ENCODE results near the gene CBLB. TPM values are rescaled to one million over a fixed set of nuclear protein-coding genes. Genes with fewer than 3 reads are reported as not detected.

The CBLB gene
- total and polyA plus RNA-seq, 2 experiments from 2014 or later: 20.5 to 47.7 TPM

GRCh38 chr3:105719791-105720190 lies 149.0 kb downstream of the CBLB start:
- Mint-ChIP-seq H3K27ac (no peak overlapping the region), H3K9me3 (no peaks in the 10 kb centered on the region), H3K36me3 (ENCODE audit: low read depth) (peaks cover 14% of the 10 kb centered on the region; the same call in 2 of the 3 replicates), H3K4me3 (no peak overlapping the region), H3K4me1 (peaks cover 4% of the 10 kb centered on the region; the same call in 1 of the 3 replicates), H3K27me3 (ENCODE audit: insufficient read depth, low read depth, poor library complexity) (peaks cover 2% of the 10 kb centered on the region)
- no peak overlapping the region for H3K4me3 ChIP-seq
- no peaks in the 10 kb centered on the region for H3K9me2 ChIP-seq (ENCODE audit: insufficient read depth)
- no peak overlapping the region for H2AFZ ChIP-seq
- no peaks in the 10 kb centered on the region for H3F3A ChIP-seq (replicated peaks; ENCODE audit: low read depth)
- ATAC-seq (no peak), DNase-seq (ENCODE audit: low spot score) (no peak)
- peaks cover 5% of the 10 kb centered on the region for H3K4me1 ChIP-seq (ENCODE audit: insufficient read depth)
- no peak overlapping the region for H3K4me2 ChIP-seq
- H3K27me3 ChIP-seq (ENCODE audit: insufficient read depth): no peaks in the 10 kb centered on the region
- H4K20me1 ChIP-seq (replicated peaks; ENCODE audit: insufficient read depth): no peaks in the 10 kb centered on the region
- no peaks in the 10 kb centered on the region for H3K36me3 ChIP-seq (ENCODE audit: insufficient read depth)
- TF ChIP-seq CREB1 (CRISPR knock-in tag; IDR thresholded peaks at IDR 0.05; ENCODE audit: low read depth) (no peak), ZNF114 (CRISPR knock-in tag; IDR thresholded peaks at IDR 0.05) (no peak), STAT1 (IDR thresholded peaks at IDR 0.05; ENCODE audit: unreplicated experiment) (no peak), CTCF (conservative IDR thresholded peaks at IDR 0.05; ENCODE audit: low read depth in 2 of 2) (no peak)
- TF ChIP-seq, protein P1, sequence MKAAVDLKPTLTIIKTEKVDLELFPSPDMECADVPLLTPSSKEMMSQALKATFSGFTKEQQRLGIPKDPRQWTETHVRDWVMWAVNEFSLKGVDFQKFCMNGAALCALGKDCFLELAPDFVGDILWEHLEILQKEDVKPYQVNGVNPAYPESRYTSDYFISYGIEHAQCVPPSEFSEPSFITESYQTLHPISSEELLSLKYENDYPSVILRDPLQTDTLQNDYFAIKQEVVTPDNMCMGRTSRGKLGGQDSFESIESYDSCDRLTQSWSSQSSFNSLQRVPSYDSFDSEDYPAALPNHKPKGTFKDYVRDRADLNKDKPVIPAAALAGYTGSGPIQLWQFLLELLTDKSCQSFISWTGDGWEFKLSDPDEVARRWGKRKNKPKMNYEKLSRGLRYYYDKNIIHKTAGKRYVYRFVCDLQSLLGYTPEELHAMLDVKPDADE (IDR thresholded peaks at IDR 0.05): no peak
- no peaks in the 10 kb centered on the region for H3K79me2 ChIP-seq (replicated peaks; ENCODE audit: insufficient read depth)
- no peak overlapping the region for H3K27ac ChIP-seq (ENCODE audit: low read depth)

DNA sequence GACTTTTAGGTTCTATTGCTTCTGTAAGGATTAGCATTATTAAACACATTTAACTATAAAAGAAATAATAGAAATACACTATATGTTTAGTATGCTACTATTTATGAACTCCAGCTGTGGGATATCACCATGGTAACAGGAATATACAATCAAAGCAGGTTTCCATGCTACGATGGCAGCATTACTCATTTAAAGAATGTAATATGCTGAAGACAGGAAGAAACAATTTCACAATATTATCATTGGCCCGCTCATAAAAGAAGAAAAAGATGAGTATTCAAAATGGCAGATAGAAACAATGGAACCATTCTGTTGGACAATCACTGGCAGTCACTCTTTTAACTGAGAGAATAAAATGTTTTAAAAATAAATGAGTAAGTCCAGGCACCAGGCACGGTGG lies 153.4 kb downstream of the CBLB start:
- peaks cover 5% of the 10 kb centered on the region; the same call in 1 of the 3 replicates for H3K4me1 Mint-ChIP-seq
- H3K27ac Mint-ChIP-seq: no peak overlapping the region
- TF ChIP-seq REST (IDR thresholded peaks at IDR 0.05; ENCODE audit: unreplicated experiment): no peak
- TF ChIP-seq NANOG (IDR thresholded peaks at IDR 0.05; ENCODE audit: borderline replicate concordance): no peak
- TF ChIP-seq STAT1 (IDR thresholded peaks at IDR 0.05; ENCODE audit: unreplicated experiment): no peak
- TF ChIP-seq EZH2phosphoT487 (IDR thresholded peaks at IDR 0.05; ENCODE audit: unreplicated experiment): no peak
- TF ChIP-seq POLR2AphosphoS5 (IDR thresholded peaks at IDR 0.05; ENCODE audit: low read depth): no peak
- TF ChIP-seq CREB1 (CRISPR knock-in tag; IDR thresholded peaks at IDR 0.05; ENCODE audit: low read depth): no peak
- TF ChIP-seq CTCF (conservative IDR thresholded peaks at IDR 0.05; ENCODE audit: low read depth in 2 of 2): no peak

More for the DNA sequence above, 153.4 kb downstream of the CBLB start:
- Mint-ChIP-seq H3K27me3 (ENCODE audit: insufficient read depth, low read depth, poor library complexity) (peaks cover 2% of the 10 kb centered on the region), H3K4me3 (no peak overlapping the region), H3K9me3 (peaks cover 4% of the 10 kb centered on the region; the same call in 1 of the 3 replicates), H3K36me3 (ENCODE audit: low read depth) (peaks cover 30% of the 10 kb centered on the region)
- Histone ChIP-seq H3K79me2 (replicated peaks; ENCODE audit: insufficient read depth) (no peaks in the 10 kb centered on the region), H4K20me1 (replicated peaks; ENCODE audit: insufficient read depth) (no peaks in the 10 kb centered on the region), H3K4me2 (peak overlapping the region; percentile 29; the same call in 1 of the 2 replicates), H3K27ac (ENCODE audit: low read depth) (peak overlapping the region; percentile 28; the same call in 1 of the 2 replicates), H3F3A (replicated peaks; ENCODE audit: low read depth) (no peaks in the 10 kb centered on the region), H3K4me1 (ENCODE audit: insufficient read depth) (peaks cover 6% of the 10 kb centered on the region), H2AFZ (no peak overlapping the region), H3K4me3 (no peak overlapping the region), H3K36me3 (ENCODE audit: insufficient read depth) (no peaks in the 10 kb centered on the region), H3K9me2 (ENCODE audit: insufficient read depth) (no peaks in the 10 kb centered on the region), H3K27me3 (ENCODE audit: insufficient read depth) (no peaks in the 10 kb centered on the region)
- ATAC-seq: no peak
- no peak for DNase-seq (ENCODE audit: low spot score)

Data from GM23338 (cell line).